Measurements from ENCODE around the gene MRPL17. TPM values are rescaled to one million over a fixed set of nuclear protein-coding genes. Genes with fewer than 3 reads are reported as not detected.

Gene MRPL17
- total and polyA plus RNA-seq, 4 donors: 14.0 to 21.8 (median 19.0) TPM

DNA sequence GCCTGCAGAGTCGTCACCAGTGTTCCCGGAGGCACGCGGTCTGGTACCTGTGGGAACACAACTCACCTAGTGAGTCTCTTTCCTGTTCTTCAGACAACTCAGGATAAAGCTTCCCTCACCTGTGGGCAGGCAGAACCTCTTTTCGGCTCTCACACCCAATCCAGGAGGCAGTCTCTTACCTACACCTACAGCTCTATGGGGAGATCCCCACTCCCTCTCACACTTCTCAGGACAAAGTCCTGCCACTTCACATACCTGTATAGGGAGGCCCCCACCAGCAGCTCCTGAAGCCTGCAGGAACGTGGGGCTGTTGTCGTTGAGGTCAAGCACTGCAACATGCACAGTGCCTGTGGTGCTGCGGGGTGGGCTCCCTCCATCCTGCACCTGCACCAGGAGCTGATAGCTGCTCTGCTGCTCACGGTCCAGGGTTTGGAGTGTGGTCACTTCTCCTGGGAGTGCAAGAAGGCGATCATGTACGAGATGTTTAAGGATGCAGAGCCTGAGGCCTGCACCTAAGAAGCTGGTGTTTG lies 51.7 kb downstream of the MRPL17 start:
- Histone ChIP-seq H3K4me3 (ENCODE audit: low read depth in 1 of 3, low read length in 3 of 3) (no peak overlapping the region), H3K4me1 (ENCODE audit: control insufficient read depth in 4 of 4, insufficient read depth in 4 of 4, low read length in 3 of 4) (peaks cover 3 to 26% (median 14%) of the 10 kb centered on the region in 4 donors), H3K9ac (ENCODE audit: low read depth in 1 of 2, low read length in 2 of 2) (no peak overlapping the region), H3K36me3 (ENCODE audit: control insufficient read depth in 4 of 4, insufficient read depth in 3 of 4, low read depth in 1 of 4, low read length in 3 of 4) (no peaks in the 10 kb centered on the region), H3K9me3 (ENCODE audit: control insufficient read depth in 4 of 4, low read length in 3 of 4) (no peaks in the 10 kb centered on the region), H3K27me3 (ENCODE audit: control insufficient read depth in 4 of 4, insufficient read depth in 4 of 4, low read length in 3 of 4) (no peaks in the 10 kb centered on the region), H3K27ac (ENCODE audit: low read depth in 1 of 2, low read length in 2 of 2) (no peak overlapping the region)
- DNase-seq (ENCODE audit: low spot score): no peak
- TF ChIP-seq FOXA1 (IDR thresholded peaks at IDR 0.05) (no peak), RAD21 (IDR thresholded peaks at IDR 0.05) (no peak), FOXA2 (IDR thresholded peaks at IDR 0.05) (no peak), HNF4A (conservative IDR thresholded peaks at IDR 0.05) (no peak), EGR1 (IDR thresholded peaks at IDR 0.05; ENCODE audit: low read depth in 2 of 2) (no peak)
- TF ChIP-seq, protein P1, sequence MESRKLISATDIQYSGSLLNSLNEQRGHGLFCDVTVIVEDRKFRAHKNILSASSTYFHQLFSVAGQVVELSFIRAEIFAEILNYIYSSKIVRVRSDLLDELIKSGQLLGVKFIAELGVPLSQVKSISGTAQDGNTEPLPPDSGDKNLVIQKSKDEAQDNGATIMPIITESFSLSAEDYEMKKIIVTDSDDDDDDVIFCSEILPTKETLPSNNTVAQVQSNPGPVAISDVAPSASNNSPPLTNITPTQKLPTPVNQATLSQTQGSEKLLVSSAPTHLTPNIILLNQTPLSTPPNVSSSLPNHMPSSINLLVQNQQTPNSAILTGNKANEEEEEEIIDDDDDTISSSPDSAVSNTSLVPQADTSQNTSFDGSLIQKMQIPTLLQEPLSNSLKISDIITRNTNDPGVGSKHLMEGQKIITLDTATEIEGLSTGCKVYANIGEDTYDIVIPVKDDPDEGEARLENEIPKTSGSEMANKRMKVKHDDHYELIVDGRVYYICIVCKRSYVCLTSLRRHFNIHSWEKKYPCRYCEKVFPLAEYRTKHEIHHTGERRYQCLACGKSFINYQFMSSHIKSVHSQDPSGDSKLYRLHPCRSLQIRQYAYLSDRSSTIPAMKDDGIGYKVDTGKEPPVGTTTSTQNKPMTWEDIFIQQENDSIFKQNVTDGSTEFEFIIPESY (IDR thresholded peaks at IDR 0.05): no peak
- TF ChIP-seq, protein P2, sequence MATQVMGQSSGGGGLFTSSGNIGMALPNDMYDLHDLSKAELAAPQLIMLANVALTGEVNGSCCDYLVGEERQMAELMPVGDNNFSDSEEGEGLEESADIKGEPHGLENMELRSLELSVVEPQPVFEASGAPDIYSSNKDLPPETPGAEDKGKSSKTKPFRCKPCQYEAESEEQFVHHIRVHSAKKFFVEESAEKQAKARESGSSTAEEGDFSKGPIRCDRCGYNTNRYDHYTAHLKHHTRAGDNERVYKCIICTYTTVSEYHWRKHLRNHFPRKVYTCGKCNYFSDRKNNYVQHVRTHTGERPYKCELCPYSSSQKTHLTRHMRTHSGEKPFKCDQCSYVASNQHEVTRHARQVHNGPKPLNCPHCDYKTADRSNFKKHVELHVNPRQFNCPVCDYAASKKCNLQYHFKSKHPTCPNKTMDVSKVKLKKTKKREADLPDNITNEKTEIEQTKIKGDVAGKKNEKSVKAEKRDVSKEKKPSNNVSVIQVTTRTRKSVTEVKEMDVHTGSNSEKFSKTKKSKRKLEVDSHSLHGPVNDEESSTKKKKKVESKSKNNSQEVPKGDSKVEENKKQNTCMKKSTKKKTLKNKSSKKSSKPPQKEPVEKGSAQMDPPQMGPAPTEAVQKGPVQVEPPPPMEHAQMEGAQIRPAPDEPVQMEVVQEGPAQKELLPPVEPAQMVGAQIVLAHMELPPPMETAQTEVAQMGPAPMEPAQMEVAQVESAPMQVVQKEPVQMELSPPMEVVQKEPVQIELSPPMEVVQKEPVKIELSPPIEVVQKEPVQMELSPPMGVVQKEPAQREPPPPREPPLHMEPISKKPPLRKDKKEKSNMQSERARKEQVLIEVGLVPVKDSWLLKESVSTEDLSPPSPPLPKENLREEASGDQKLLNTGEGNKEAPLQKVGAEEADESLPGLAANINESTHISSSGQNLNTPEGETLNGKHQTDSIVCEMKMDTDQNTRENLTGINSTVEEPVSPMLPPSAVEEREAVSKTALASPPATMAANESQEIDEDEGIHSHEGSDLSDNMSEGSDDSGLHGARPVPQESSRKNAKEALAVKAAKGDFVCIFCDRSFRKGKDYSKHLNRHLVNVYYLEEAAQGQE (IDR thresholded peaks at IDR 0.05): no peak
- 88% methylated on average over 11 of the region's 11 CpGs for WGBS

DNA sequence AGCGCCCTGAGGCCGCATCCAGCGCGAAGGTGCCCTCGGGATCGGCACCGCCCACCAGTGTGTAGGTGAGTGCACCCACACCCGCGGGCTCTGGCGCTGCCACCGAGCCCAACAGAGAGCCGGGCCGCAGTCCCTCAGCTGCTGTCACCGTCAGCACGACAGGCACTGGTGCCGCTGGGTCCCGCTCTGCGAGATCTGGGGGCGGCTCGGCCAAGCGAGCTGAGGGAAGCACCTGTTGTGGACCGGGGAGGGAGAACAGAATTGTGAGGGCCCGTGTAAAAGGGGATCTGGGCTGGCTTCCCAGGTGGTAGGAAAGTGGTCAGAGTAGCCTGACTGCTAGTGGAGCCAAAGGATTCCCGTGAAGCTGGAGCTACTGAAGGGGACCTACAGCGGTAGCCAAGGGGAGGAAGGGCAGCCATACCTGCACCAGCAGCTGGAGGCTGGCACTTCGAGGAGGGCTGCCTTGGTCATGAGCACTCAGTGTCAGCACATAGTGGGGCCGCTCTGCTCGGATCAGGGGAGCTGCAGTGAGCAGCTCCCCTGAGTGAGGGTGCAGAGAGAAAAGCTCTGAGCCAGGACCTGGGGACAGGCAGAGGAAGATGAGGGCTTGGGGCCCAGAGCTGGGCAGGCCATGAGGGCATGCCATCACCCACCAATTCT lies 52.4 kb downstream of the MRPL17 start:
- Histone ChIP-seq H3K9me3 (ENCODE audit: control insufficient read depth in 4 of 4, low read length in 3 of 4) (no peaks in the 10 kb centered on the region), H3K27ac (ENCODE audit: low read depth in 1 of 2, low read length in 2 of 2) (no peak overlapping the region), H3K9ac (ENCODE audit: low read depth in 1 of 2, low read length in 2 of 2) (no peak overlapping the region), H3K4me3 (ENCODE audit: low read depth in 1 of 3, low read length in 3 of 3) (peak overlapping the region in 1 of 3 donors; percentile 18), H3K4me1 (ENCODE audit: control insufficient read depth in 4 of 4, insufficient read depth in 4 of 4, low read length in 3 of 4) (peaks cover 3 to 23% (median 14%) of the 10 kb centered on the region in 4 donors), H3K36me3 (ENCODE audit: control insufficient read depth in 4 of 4, insufficient read depth in 3 of 4, low read depth in 1 of 4, low read length in 3 of 4) (no peaks in the 10 kb centered on the region), H3K27me3 (ENCODE audit: control insufficient read depth in 4 of 4, insufficient read depth in 4 of 4, low read length in 3 of 4) (no peaks in the 10 kb centered on the region)
- DNase-seq (ENCODE audit: low spot score): no peak
- WGBS: 50% methylated on average over 28 of the region's 28 CpGs
- TF ChIP-seq, protein P2 (IDR thresholded peaks at IDR 0.05): no peak
- TF ChIP-seq RAD21 (IDR thresholded peaks at IDR 0.05) (no peak), HNF4A (conservative IDR thresholded peaks at IDR 0.05) (no peak), HNF4G (IDR thresholded peaks at IDR 0.05) (no peak), FOXA2 (IDR thresholded peaks at IDR 0.05) (no peak), NR2F2 (IDR thresholded peaks at IDR 0.05) (no peak), GABPA (IDR thresholded peaks at IDR 0.05 in 1 of 2, conservative IDR thresholded peaks at IDR 0.05 in 1 of 2) (no peak), TAF1 (conservative IDR thresholded peaks at IDR 0.05) (no peak), FOXA1 (IDR thresholded peaks at IDR 0.05) (no peak), SP1 (IDR thresholded peaks at IDR 0.05) (no peak), YY1 (IDR thresholded peaks at IDR 0.05) (no peak), EGR1 (IDR thresholded peaks at IDR 0.05; ENCODE audit: low read depth in 2 of 2) (no peak), JUND (IDR thresholded peaks at IDR 0.05) (no peak), RXRA (IDR thresholded peaks at IDR 0.05) (no peak)
- TF ChIP-seq, protein P3, sequence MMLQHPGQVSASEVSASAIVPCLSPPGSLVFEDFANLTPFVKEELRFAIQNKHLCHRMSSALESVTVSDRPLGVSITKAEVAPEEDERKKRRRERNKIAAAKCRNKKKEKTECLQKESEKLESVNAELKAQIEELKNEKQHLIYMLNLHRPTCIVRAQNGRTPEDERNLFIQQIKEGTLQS (IDR thresholded peaks at IDR 0.05): no peak
- TF ChIP-seq, protein P1 (IDR thresholded peaks at IDR 0.05): no peak
- TF ChIP-seq, protein P4, sequence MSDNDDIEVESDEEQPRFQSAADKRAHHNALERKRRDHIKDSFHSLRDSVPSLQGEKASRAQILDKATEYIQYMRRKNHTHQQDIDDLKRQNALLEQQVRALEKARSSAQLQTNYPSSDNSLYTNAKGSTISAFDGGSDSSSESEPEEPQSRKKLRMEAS (IDR thresholded peaks at IDR 0.05): no peak

Measured in liver (tissue), 9 donors.